PC-9 (cell line): ENCODE data around the gene ADARB2.

Experiments used
- EZH2 ChIP-seq: fragments of 200-600 bp; sonication (generic); IDR thresholded peaks from 2 replicates; pipeline ENCODE4 v1.8.0; 2017; ENCODE audit warnings: antibody characterized with exemption, low read depth
- TF ChIP-seq, protein P1 (sequence below): fragments of 200-600 bp; sonication (generic); conservative IDR thresholded peaks from 2 replicates; pipeline ENCODE4 v1.6.1; 2017; ENCODE audit warnings: mixed run types, antibody characterized with exemption, mild to moderate bottlenecking, moderate library complexity

DNA sequence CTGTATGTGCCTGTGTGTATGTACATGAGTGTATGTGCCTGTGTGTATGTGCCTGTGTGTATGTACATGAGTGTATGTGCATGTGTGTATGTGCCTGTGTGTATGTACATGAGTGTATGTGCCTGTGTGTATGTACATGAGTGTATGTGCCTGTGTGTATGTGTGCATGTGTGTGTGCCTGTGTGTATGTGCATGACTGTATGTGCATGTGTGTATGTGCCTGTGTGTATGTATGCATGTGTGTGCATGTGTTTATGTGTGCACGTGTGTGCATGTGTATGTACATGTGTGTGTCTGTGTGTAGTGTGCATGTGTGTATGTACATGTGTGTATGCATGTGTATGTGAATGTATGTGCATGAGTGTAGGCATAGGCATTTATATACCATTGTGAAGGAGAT lies 274.8 kb downstream of the ADARB2 start:
- TF ChIP-seq EZH2: no peak
- TF ChIP-seq, protein P1, sequence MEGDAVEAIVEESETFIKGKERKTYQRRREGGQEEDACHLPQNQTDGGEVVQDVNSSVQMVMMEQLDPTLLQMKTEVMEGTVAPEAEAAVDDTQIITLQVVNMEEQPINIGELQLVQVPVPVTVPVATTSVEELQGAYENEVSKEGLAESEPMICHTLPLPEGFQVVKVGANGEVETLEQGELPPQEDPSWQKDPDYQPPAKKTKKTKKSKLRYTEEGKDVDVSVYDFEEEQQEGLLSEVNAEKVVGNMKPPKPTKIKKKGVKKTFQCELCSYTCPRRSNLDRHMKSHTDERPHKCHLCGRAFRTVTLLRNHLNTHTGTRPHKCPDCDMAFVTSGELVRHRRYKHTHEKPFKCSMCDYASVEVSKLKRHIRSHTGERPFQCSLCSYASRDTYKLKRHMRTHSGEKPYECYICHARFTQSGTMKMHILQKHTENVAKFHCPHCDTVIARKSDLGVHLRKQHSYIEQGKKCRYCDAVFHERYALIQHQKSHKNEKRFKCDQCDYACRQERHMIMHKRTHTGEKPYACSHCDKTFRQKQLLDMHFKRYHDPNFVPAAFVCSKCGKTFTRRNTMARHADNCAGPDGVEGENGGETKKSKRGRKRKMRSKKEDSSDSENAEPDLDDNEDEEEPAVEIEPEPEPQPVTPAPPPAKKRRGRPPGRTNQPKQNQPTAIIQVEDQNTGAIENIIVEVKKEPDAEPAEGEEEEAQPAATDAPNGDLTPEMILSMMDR: no peak
